ENCODE data around the gene FUT1.

DNA sequence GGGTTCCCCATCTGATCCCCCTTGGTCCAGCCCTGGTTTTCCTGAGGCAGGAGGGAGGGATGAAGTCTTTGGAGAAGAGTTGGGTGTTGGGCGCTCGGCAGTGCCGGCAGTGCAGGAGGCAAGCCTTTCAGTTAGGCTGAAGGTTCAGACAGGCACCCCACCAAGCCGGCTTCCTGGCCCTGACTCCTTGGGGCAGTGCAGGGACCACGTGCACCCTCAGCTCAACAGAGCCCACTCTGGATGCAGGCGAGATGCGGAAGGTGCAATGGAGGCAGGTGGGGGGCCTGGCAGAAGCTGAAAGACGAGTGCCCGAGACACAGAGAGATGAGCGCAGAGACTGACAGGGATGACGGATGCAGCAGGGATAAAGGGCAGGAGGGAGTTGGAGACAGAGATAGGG is 44.0 kb downstream of the FUT1 start:
- TF ChIP-seq, protein P1, sequence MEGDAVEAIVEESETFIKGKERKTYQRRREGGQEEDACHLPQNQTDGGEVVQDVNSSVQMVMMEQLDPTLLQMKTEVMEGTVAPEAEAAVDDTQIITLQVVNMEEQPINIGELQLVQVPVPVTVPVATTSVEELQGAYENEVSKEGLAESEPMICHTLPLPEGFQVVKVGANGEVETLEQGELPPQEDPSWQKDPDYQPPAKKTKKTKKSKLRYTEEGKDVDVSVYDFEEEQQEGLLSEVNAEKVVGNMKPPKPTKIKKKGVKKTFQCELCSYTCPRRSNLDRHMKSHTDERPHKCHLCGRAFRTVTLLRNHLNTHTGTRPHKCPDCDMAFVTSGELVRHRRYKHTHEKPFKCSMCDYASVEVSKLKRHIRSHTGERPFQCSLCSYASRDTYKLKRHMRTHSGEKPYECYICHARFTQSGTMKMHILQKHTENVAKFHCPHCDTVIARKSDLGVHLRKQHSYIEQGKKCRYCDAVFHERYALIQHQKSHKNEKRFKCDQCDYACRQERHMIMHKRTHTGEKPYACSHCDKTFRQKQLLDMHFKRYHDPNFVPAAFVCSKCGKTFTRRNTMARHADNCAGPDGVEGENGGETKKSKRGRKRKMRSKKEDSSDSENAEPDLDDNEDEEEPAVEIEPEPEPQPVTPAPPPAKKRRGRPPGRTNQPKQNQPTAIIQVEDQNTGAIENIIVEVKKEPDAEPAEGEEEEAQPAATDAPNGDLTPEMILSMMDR (IDR thresholded peaks at IDR 0.05): no peak
- TF ChIP-seq POLR2A (IDR thresholded peaks at IDR 0.05): no peak
- no peak for TF ChIP-seq POLR2AphosphoS5 (IDR thresholded peaks at IDR 0.05)
- TF ChIP-seq EP300 (IDR thresholded peaks at IDR 0.05; ENCODE audit: low read depth): no peak
